H1 (cell line): ENCODE data around the gene ZNF254. TPM values are rescaled to one million over a fixed set of nuclear protein-coding genes. Genes with fewer than 3 reads are reported as not detected.

Source experiments
- CTCF ChIA-PET: fragments of 300-600 bp; sonication (Branson Sonifier 250); formaldehyde crosslinking; loops from one replicate; lab custom pipeline; 2021; ENCODE audit not compliant: partially characterized antibody; lab: Charles Lee
- POLR2A ChIA-PET: fragments of 300-600 bp; sonication (Branson Sonifier 250); formaldehyde crosslinking; loops from one replicate; lab custom pipeline; 2021; ENCODE audit warnings: inconsistent platforms; ENCODE audit not compliant: partially characterized antibody; lab: Charles Lee
- DNase-seq, 2 experiments: peaks; one replicate each; pipeline versions ENCODE4 v3.0.0 to v3.0.0-alpha.2; 2010 to 2022; ENCODE audit warnings: low spot score in 2 of 2, low read depth in 1 of 2, mixed read lengths in 1 of 2
- FAIRE-seq: peaks from 2 replicates; lab custom pipeline; 2011; peaks lifted over from hg19 to GRCh38; lab: Jason Lieb, UNC
- H2AFZ ChIP-seq: 2 replicates; pipeline ENCODE4 v1.8.1; 2012; ENCODE audit warnings: low read length, inconsistent platforms
- H2AK5ac ChIP-seq: 2 replicates; pipeline ENCODE4 v1.6.1; 2013; ENCODE audit warnings: low read depth, low read length
- H2BK120ac ChIP-seq: replicated peaks from 2 replicates; pipeline ENCODE3; 2013; ENCODE audit warnings: low read depth, low read length, inconsistent platforms
- H2BK12ac ChIP-seq: 2 replicates; pipeline ENCODE4 v1.6.1; 2013; ENCODE audit warnings: low read depth, low read length
- H2BK15ac ChIP-seq: 2 replicates; pipeline ENCODE4 v1.6.1; 2013; ENCODE audit warnings: low read length
- H2BK20ac ChIP-seq: 2 replicates; pipeline ENCODE4 v1.6.1; 2013; ENCODE audit warnings: low read length
- H2BK5ac ChIP-seq: 2 replicates; pipeline ENCODE4 v1.6.1; 2013; ENCODE audit warnings: low read depth, low read length
- H3K14ac ChIP-seq: 2 replicates; pipeline ENCODE4 v1.6.1; 2013; ENCODE audit warnings: inconsistent platforms; ENCODE audit not compliant: insufficient read length
- H3K18ac ChIP-seq: 2 replicates; pipeline ENCODE4 v1.6.1; 2013; ENCODE audit warnings: low read length; ENCODE audit errors: extremely low read depth
- H3K23ac ChIP-seq: 2 replicates; pipeline ENCODE4 v1.6.1; 2013; ENCODE audit warnings: inconsistent platforms; ENCODE audit not compliant: insufficient read length
- H3K23me2 ChIP-seq: 2 replicates; pipeline ENCODE4 v1.6.1; 2013; ENCODE audit warnings: low read depth, low read length
- H3K27ac ChIP-seq: 2 replicates; pipeline ENCODE4 v1.6.1; 2011; ENCODE audit warnings: low read depth, low read length, inconsistent platforms
- H3K27me3 ChIP-seq, 4 experiments: replicated peaks in 1 of 4; 1 replicate in 1 of 4; 2 replicates in 3 of 4; pipeline versions ENCODE4 v1.6.1 to v1.8.1; 2011 to 2013; ENCODE audit warnings: low read length in 3 of 4, mild to moderate bottlenecking in 3 of 4, inconsistent platforms in 2 of 4, mixed read lengths in 2 of 4, moderate library complexity in 1 of 4; ENCODE audit not compliant: control insufficient read depth in 3 of 4, insufficient read depth in 3 of 4; ENCODE audit errors: extremely low read depth in 1 of 4
- H3K36me3 ChIP-seq, 4 experiments: 2 replicates each; pipeline versions ENCODE4 v1.6.1 to v1.8.1; 2011 to 2013; ENCODE audit warnings: mild to moderate bottlenecking in 4 of 4, low read length in 3 of 4, moderate library complexity in 2 of 4, control low read depth in 1 of 4, inconsistent platforms in 1 of 4; ENCODE audit not compliant: insufficient read depth in 4 of 4, control insufficient read depth in 2 of 4
- H3K4ac ChIP-seq: replicated peaks from 2 replicates; pipeline ENCODE3; 2013; ENCODE audit warnings: low read length, low read depth, mixed read lengths, inconsistent platforms; ENCODE audit not compliant: insufficient read length
- H3K4me1 ChIP-seq, 4 experiments: replicated peaks in 1 of 4; 1 replicate in 1 of 4; 2 replicates in 3 of 4; pipeline versions ENCODE4 v1.6.1 to v1.8.1; 2011 to 2013; ENCODE audit warnings: low read length in 3 of 4, inconsistent platforms in 2 of 4, mixed read lengths in 1 of 4; ENCODE audit not compliant: insufficient read depth in 4 of 4, control insufficient read depth in 3 of 4
- H3K4me2 ChIP-seq, 2 experiments: 2 replicates each; pipeline versions ENCODE4 v1.6.1 to v1.8.1; 2011 to 2013; ENCODE audit warnings: low read depth in 2 of 2, low read length in 2 of 2, control low read depth in 1 of 2, inconsistent platforms in 1 of 2, mild to moderate bottlenecking in 1 of 2; ENCODE audit not compliant: insufficient read depth in 1 of 2
- H3K4me3 ChIP-seq, 4 experiments: fragments of 200-600, 300-600 bp in 1 of 4; sonication (generic), shearing (Covaris generic), sonication (Bioruptor Twin) in 1 of 4; 2 replicates each; pipeline versions ENCODE4 v1.5.1 to v1.8.1; 2011 to 2016; ENCODE audit warnings: low read length in 4 of 4, low read depth in 3 of 4, control low read depth in 2 of 4, inconsistent platforms in 2 of 4, mild to moderate bottlenecking in 2 of 4, mixed read lengths in 1 of 4, moderate library complexity in 1 of 4; ENCODE audit not compliant: insufficient read depth in 2 of 4; ENCODE audit errors: extremely low read depth in 1 of 4
- H3K56ac ChIP-seq: replicated peaks from 2 replicates; pipeline ENCODE3; 2013; ENCODE audit warnings: low read depth, mild to moderate bottlenecking, mixed read lengths, low read length, inconsistent platforms; ENCODE audit not compliant: insufficient read length
- H3K79me1 ChIP-seq: 2 replicates; pipeline ENCODE4 v1.6.1; 2013; ENCODE audit warnings: low read depth, low read length, control low read depth
- H3K79me2 ChIP-seq, 2 experiments: 2 replicates each; pipeline versions ENCODE4 v1.6.1 to v1.8.1; 2012 to 2013; ENCODE audit warnings: low read length in 2 of 2, mild to moderate bottlenecking in 2 of 2, inconsistent platforms in 1 of 2; ENCODE audit not compliant: insufficient read depth in 2 of 2, control insufficient read depth in 1 of 2
- H3K9ac ChIP-seq, 4 experiments: replicated peaks in 1 of 4; 1 replicate in 1 of 4; 2 replicates in 3 of 4; pipeline versions ENCODE4 v1.6.1 to v1.8.1; 2011 to 2013; ENCODE audit warnings: low read depth in 3 of 4, low read length in 3 of 4, control low read depth in 2 of 4, mild to moderate bottlenecking in 2 of 4, moderate library complexity in 2 of 4, inconsistent platforms in 1 of 4; ENCODE audit errors: extremely low read depth in 1 of 4
- H3K9me3 ChIP-seq, 2 experiments: 2 replicates each; pipeline versions ENCODE4 v1.6.1 to v1.8.1; 2012 to 2013; ENCODE audit warnings: mild to moderate bottlenecking in 2 of 2, moderate library complexity in 2 of 2, control low read depth in 1 of 2, inconsistent platforms in 1 of 2, low read depth in 1 of 2, low read length in 1 of 2, mixed read lengths in 1 of 2; ENCODE audit not compliant: insufficient read depth in 2 of 2
- H4K20me1 ChIP-seq, 2 experiments: replicated peaks in 1 of 2; 2 replicates each; pipeline versions ENCODE3 to v1.8.1; 2011 to 2013; ENCODE audit warnings: inconsistent platforms in 2 of 2, low read length in 2 of 2, mild to moderate bottlenecking in 1 of 2; ENCODE audit not compliant: insufficient read depth in 2 of 2, control insufficient read depth in 1 of 2
- H4K5ac ChIP-seq: 2 replicates; pipeline ENCODE4 v1.6.1; 2013; ENCODE audit warnings: low read length, low read depth, mixed read lengths, inconsistent platforms; ENCODE audit not compliant: insufficient read length
- H4K8ac ChIP-seq: 2 replicates; pipeline ENCODE4 v1.8.0; 2013; ENCODE audit warnings: mild to moderate bottlenecking, moderate library complexity, low read length, inconsistent platforms; ENCODE audit not compliant: insufficient read depth; ENCODE audit errors: extremely low read depth
- H4K91ac ChIP-seq: replicated peaks from 2 replicates; pipeline ENCODE3; 2013; ENCODE audit warnings: low read length, mixed read lengths, inconsistent platforms; ENCODE audit not compliant: insufficient read length
- RNF2 ChIP-seq: fragments of 200-900, 300-1000 bp; sonication (generic); IDR thresholded peaks from 2 replicates; pipeline ENCODE4 v1.7.1; 2016; ENCODE audit warnings: borderline replicate concordance, low read depth, mild to moderate bottlenecking, antibody characterized with exemption, low read length; ENCODE audit not compliant: poor library complexity, severe bottlenecking; ENCODE audit errors: missing control alignments
- WGBS, 2 experiments: shearing (Covaris generic) in 1 of 2; methylation state at CpG; one replicate each; pipeline versions ENCODE4 v1.1.6 to v1.1.7; 2013 to 2015; ENCODE audit warnings: low lambda C conversion rate in 2 of 2, mixed read lengths in 2 of 2, inconsistent platforms in 1 of 2, low coverage in 1 of 2, missing lambda C conversion rate in 1 of 2; ENCODE audit not compliant: insufficient replicate concordance in 2 of 2, insufficient coverage in 1 of 2, insufficient read length in 1 of 2; ENCODE audit errors: extremely low coverage in 1 of 2, missing lambda C conversion rate in 1 of 2; 5-methylcytosine and 5-hydroxymethylcytosine counted together
- polyA plus RNA-seq, 7 experiments: library from polyadenylated mRNA; depleted of rRNA in 3 of 7; stranded (reverse) in 5 of 7; unstranded in 2 of 7; fragments of >200 nt in 5 of 7; fragments of 200-250 nt in 2 of 7; gene quantifications; 1 replicate in 5 of 7; 2 replicates in 1 of 7; 4 replicates in 1 of 7; pipeline versions ENCODE4 v1.2.1 to v1.2.3, GENCODE V29; 2011 to 2013; ENCODE audit warnings: missing spikeins in 2 of 7, mixed read lengths in 2 of 7
- total RNA-seq: library from RNA; stranded (reverse); fragmentation: NEBNext Ultra II Directional; extraction: Animal tissue kit (Norgen Biotek cat#: 25700); gene quantifications from 2 replicates; pipeline ENCODE4 v1.2.1, GENCODE V29; 2021

Gene ZNF254
- total and polyA plus RNA-seq, 2 of the 8 experiments (the other 6 are each of a cell fraction or from before 2014, with no cell fraction given) = 4.4 to 22.0 TPM

DNA sequence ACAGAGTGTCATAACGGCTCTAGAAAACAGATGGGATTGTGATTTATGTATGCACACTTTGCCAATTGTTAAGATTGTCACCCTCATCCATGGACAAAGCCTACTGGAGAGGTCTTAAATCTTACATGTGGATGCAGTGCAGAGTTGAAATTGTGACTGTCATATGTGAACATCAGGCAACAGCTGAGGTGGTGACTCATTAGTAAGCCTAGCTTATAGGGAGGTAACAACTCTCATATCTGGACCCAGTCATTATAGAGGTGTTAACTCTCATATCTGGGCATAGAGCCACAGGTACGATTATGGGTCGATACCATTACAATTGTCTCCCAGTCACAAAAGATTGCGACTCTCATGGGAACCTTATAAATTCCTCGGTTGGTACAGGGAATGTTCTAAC is 29.8 kb upstream of the ZNF254 start:
- no peaks in the 10 kb centered on the region for H3K23me2 ChIP-seq
- CTCF ChIA-PET = interaction anchor here (0.6 kb wide), 1 partner anchor 123 kb away, joined by 3 read pairs; no protein-coding TSS in a partner anchor
- H3K9me3 ChIP-seq = no peaks in the 10 kb centered on the region
- no peaks in the 10 kb centered on the region for H3K4me1 ChIP-seq
- H3K4ac ChIP-seq = no peak overlapping the region
- no peak overlapping the region for H3K18ac ChIP-seq
- H3K23ac ChIP-seq = no peak overlapping the region
- H2AFZ ChIP-seq = no peak overlapping the region
- H2BK120ac ChIP-seq = no peak overlapping the region
- WGBS, 2 experiments = 99% methylated on average over 5 of the region's 5 CpGs; no CpG with 5 or more reads in 1 of the 2 experiments
- no peak overlapping the region for H3K4me2 ChIP-seq
- peaks cover 6 to 84% (median 63%) of the 10 kb centered on the region in 4 experiments for H3K36me3 ChIP-seq
- H3K27me3 ChIP-seq = no peaks in the 10 kb centered on the region
- no peak overlapping the region for H2AK5ac ChIP-seq
- no peak overlapping the region for H3K27ac ChIP-seq
- no peak overlapping the region for H3K4me3 ChIP-seq
- no peak for DNase-seq
- FAIRE-seq = no peak
- H4K20me1 ChIP-seq = peaks cover 2 to 13% of the 10 kb centered on the region in 2 experiments
- H4K91ac ChIP-seq = no peak overlapping the region
- no peak overlapping the region for H2BK20ac ChIP-seq
- no peak overlapping the region for H2BK15ac ChIP-seq
- H2BK5ac ChIP-seq = no peak overlapping the region
- H3K79me1 ChIP-seq = 0 out of 2 replicates have a peak, but pooled peaks cover 2% of the 10 kb centered on the region
- no peak overlapping the region for H4K5ac ChIP-seq
- no peak for TF ChIP-seq RNF2
- no peak overlapping the region for H3K14ac ChIP-seq
- no peak overlapping the region for H4K8ac ChIP-seq
- no peak overlapping the region for H3K56ac ChIP-seq
- POLR2A ChIA-PET = interaction anchor here (1.4 to 1.8 kb wide), 3 partner anchors 9 to 23 kb away, joined by 3 to 4 read pairs (median 3); no protein-coding TSS in a partner anchor
- no peaks in the 10 kb centered on the region for H3K79me2 ChIP-seq
- no peak overlapping the region for H2BK12ac ChIP-seq
- H3K9ac ChIP-seq = no peak overlapping the region
